ENCODE results near the gene MDM2. TPM values are rescaled to one million over a fixed set of nuclear protein-coding genes. Genes with fewer than 3 reads are reported as not detected.

The MDM2 gene
- total and polyA plus RNA-seq, 2 donors (not counting 1 experiment from before 2014, with no cell fraction given) = 46.6 to 240 TPM

DNA sequence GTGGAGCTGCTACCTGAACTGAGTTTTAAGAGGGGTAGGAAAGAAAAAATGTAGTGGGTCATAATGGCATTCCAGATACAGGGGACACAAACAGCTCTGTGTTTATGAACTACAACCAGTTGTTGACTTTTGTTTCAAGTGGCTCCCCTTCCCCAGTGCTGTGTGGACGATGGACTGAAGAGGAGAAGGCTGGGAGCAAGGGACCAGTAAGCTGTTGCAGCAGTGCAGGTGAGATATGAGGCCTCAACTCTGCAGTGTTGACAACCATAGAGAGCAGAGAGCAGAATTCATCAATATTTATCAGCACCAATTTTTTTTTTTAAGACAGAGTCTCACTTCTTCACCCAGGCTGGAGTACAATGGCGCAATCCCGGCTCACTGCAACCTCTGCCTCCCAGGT lies 46.6 kb downstream of the MDM2 start:
- DNase-seq (ENCODE audit: low read depth in 2 of 2) = no peak
- no peak overlapping the region for H3K9ac ChIP-seq (ENCODE audit: insufficient read depth, low read length)
- no peaks in the 10 kb centered on the region for H3K36me3 ChIP-seq (ENCODE audit: control insufficient read depth, insufficient read depth, low read length)
- H3K4me1 ChIP-seq (ENCODE audit: control insufficient read depth, extremely low read depth, insufficient read depth, low read length) = no peaks in the 10 kb centered on the region
- no peak overlapping the region for H2AFZ ChIP-seq (ENCODE audit: low read length)
- no peaks in the 10 kb centered on the region for H4K20me1 ChIP-seq (ENCODE audit: control insufficient read depth, extremely low read depth, insufficient read depth, low read length)
- H3K27ac ChIP-seq (ENCODE audit: insufficient read depth, low read length) = no peak overlapping the region
- TF ChIP-seq EZH2 (IDR thresholded peaks at IDR 0.05; ENCODE audit: low read length, missing control alignments) = no peak
- TF ChIP-seq, protein P1, sequence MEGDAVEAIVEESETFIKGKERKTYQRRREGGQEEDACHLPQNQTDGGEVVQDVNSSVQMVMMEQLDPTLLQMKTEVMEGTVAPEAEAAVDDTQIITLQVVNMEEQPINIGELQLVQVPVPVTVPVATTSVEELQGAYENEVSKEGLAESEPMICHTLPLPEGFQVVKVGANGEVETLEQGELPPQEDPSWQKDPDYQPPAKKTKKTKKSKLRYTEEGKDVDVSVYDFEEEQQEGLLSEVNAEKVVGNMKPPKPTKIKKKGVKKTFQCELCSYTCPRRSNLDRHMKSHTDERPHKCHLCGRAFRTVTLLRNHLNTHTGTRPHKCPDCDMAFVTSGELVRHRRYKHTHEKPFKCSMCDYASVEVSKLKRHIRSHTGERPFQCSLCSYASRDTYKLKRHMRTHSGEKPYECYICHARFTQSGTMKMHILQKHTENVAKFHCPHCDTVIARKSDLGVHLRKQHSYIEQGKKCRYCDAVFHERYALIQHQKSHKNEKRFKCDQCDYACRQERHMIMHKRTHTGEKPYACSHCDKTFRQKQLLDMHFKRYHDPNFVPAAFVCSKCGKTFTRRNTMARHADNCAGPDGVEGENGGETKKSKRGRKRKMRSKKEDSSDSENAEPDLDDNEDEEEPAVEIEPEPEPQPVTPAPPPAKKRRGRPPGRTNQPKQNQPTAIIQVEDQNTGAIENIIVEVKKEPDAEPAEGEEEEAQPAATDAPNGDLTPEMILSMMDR (conservative IDR thresholded peaks at IDR 0.05 in 1 of 2, IDR thresholded peaks at IDR 0.05 in 1 of 2; ENCODE audit: low read depth in 1 of 2, low read length in 2 of 2) = no peak
- H3K9me3 ChIP-seq (ENCODE audit: control insufficient read depth, insufficient read depth, low read depth, low read length) = no peaks in the 10 kb centered on the region
- H3K4me3 ChIP-seq (replicated peaks in 1 of 4; ENCODE audit: control extremely low read depth in 1 of 4, insufficient read depth in 1 of 4, low read depth in 3 of 4, low read length in 4 of 4) = no peak overlapping the region
- no peaks in the 10 kb centered on the region for H3K27me3 ChIP-seq (ENCODE audit: control insufficient read depth, insufficient read depth, low read length)
- no peaks in the 10 kb centered on the region for H3K79me2 ChIP-seq (ENCODE audit: control insufficient read depth, insufficient read depth, low read length)
- no peak overlapping the region for H3K4me2 ChIP-seq (ENCODE audit: extremely low read depth, insufficient read depth, low read length)

DNA sequence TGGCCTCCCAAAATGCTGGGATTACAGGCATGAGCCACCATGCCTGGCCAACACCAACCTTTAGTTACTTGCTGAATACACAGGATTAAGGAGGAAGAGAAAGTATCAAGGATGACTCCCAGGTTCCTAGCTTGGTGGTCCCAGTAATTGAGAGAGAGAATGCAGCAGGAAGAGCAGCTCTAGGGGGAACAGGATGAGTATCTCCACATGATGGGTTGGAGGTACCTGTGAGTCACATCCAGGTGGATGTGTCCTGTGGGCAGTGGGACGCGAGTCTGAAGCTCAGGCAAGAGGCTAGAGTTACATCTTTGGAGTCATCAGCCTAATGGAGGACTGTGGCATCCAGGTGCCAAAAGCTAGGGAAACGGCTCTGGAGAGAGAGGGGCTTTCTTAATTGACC lies 47.1 kb downstream of the MDM2 start:
- DNase-seq (ENCODE audit: low read depth in 2 of 2) = no peak
- Histone ChIP-seq H3K4me2 (ENCODE audit: extremely low read depth, insufficient read depth, low read length) (no peak overlapping the region), H3K36me3 (ENCODE audit: control insufficient read depth, insufficient read depth, low read length) (no peaks in the 10 kb centered on the region), H3K79me2 (ENCODE audit: control insufficient read depth, insufficient read depth, low read length) (no peaks in the 10 kb centered on the region), H3K9ac (ENCODE audit: insufficient read depth, low read length) (no peak overlapping the region), H4K20me1 (ENCODE audit: control insufficient read depth, extremely low read depth, insufficient read depth, low read length) (no peaks in the 10 kb centered on the region), H3K9me3 (ENCODE audit: control insufficient read depth, insufficient read depth, low read depth, low read length) (no peaks in the 10 kb centered on the region), H2AFZ (ENCODE audit: low read length) (no peak overlapping the region), H3K27ac (ENCODE audit: insufficient read depth, low read length) (no peak overlapping the region), H3K4me1 (ENCODE audit: control insufficient read depth, extremely low read depth, insufficient read depth, low read length) (no peaks in the 10 kb centered on the region), H3K27me3 (ENCODE audit: control insufficient read depth, insufficient read depth, low read length) (no peaks in the 10 kb centered on the region), H3K4me3 (replicated peaks in 1 of 4; ENCODE audit: control extremely low read depth in 1 of 4, insufficient read depth in 1 of 4, low read depth in 3 of 4, low read length in 4 of 4) (no peak overlapping the region)
- TF ChIP-seq, protein P1 (conservative IDR thresholded peaks at IDR 0.05 in 1 of 2, IDR thresholded peaks at IDR 0.05 in 1 of 2; ENCODE audit: low read depth in 1 of 2, low read length in 2 of 2) = no peak
- no peak for TF ChIP-seq EZH2 (IDR thresholded peaks at IDR 0.05; ENCODE audit: low read length, missing control alignments)

DNA sequence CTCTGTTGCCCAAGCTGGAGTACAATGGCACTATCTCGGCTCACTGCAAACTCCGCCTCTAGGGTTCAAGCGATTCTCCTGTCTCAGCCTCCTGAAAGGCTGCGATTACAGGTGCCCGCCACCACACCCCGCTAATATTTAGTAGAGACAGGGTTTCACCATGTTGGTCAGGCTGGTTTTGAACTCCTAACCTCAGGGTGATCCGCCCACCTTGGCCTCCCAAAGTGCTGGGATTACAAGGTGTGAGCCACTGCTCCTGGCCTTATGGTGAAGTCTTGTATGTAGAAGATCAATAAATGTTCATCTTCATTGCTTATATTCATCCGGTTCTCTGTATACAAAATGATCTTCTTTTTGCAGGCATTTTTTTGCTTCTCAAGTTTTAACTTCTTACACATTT lies 47.8 kb downstream of the MDM2 start:
- Histone ChIP-seq H3K27ac (ENCODE audit: insufficient read depth, low read length) (no peak overlapping the region), H2AFZ (ENCODE audit: low read length) (no peak overlapping the region), H3K9ac (ENCODE audit: insufficient read depth, low read length) (no peak overlapping the region), H3K4me3 (replicated peaks in 1 of 4; ENCODE audit: control extremely low read depth in 1 of 4, insufficient read depth in 1 of 4, low read depth in 3 of 4, low read length in 4 of 4) (no peak overlapping the region), H3K4me1 (ENCODE audit: control insufficient read depth, extremely low read depth, insufficient read depth, low read length) (no peaks in the 10 kb centered on the region), H3K4me2 (ENCODE audit: extremely low read depth, insufficient read depth, low read length) (no peak overlapping the region), H3K9me3 (ENCODE audit: control insufficient read depth, insufficient read depth, low read depth, low read length) (no peaks in the 10 kb centered on the region), H3K79me2 (ENCODE audit: control insufficient read depth, insufficient read depth, low read length) (no peaks in the 10 kb centered on the region), H4K20me1 (ENCODE audit: control insufficient read depth, extremely low read depth, insufficient read depth, low read length) (no peaks in the 10 kb centered on the region), H3K36me3 (ENCODE audit: control insufficient read depth, insufficient read depth, low read length) (no peaks in the 10 kb centered on the region), H3K27me3 (ENCODE audit: control insufficient read depth, insufficient read depth, low read length) (no peaks in the 10 kb centered on the region)
- no peak for TF ChIP-seq EZH2 (IDR thresholded peaks at IDR 0.05; ENCODE audit: low read length, missing control alignments)
- TF ChIP-seq, protein P1 (conservative IDR thresholded peaks at IDR 0.05 in 1 of 2, IDR thresholded peaks at IDR 0.05 in 1 of 2; ENCODE audit: low read depth in 1 of 2, low read length in 2 of 2) = no peak
- DNase-seq (ENCODE audit: low read depth in 2 of 2) = no peak
